HepG2 (cell line): ENCODE data around the gene SLX9.

ENCODE experiments used
- CREM ChIP-seq, 2 experiments: sonication (generic) in 1 of 2; formaldehyde crosslinking in 1 of 2; IDR thresholded peaks; 2 replicates each; pipeline versions ENCODE4 v1.4.0 to v1.6.1; 2016 to 2020; ENCODE audit warnings: antibody characterized with exemption in 1 of 2, mild to moderate bottlenecking in 1 of 2, missing genetic modification reagents in 1 of 2
- POLR2AphosphoS2 ChIP-seq: IDR thresholded peaks from 2 replicates; pipeline ENCODE4 v1.6.1; 2011; ENCODE audit warnings: low read depth, low read length, improper control_type of control experiment
- SKI ChIP-seq: fragments of 450-650 bp; IDR thresholded peaks from one replicate; pipeline ENCODE4 v1.6.1; 2018; ENCODE audit warnings: mild to moderate bottlenecking; ENCODE audit not compliant: partially characterized antibody
- ZNF703 ChIP-seq: sonication (generic); formaldehyde crosslinking; IDR thresholded peaks from 2 replicates; pipeline ENCODE4 v1.5.1; 2020; ENCODE audit warnings: missing genetic modification reagents, mild to moderate bottlenecking, moderate library complexity, borderline replicate concordance
- TF ChIP-seq, protein P1 (sequence below): sonication (generic); formaldehyde crosslinking; IDR thresholded peaks from 2 replicates; pipeline ENCODE4 v1.9.0; 2021; ENCODE audit warnings: mild to moderate bottlenecking, missing genetic modification reagents
- TF ChIP-seq, protein P2 (sequence below): sonication (generic); formaldehyde crosslinking; IDR thresholded peaks from 2 replicates; pipeline ENCODE4 v1.5.0; 2020; ENCODE audit warnings: mild to moderate bottlenecking, missing genetic modification reagents, moderate library complexity
- TF ChIP-seq, protein P3 (sequence below): sonication (generic); formaldehyde crosslinking; IDR thresholded peaks from 2 replicates; pipeline ENCODE4 v1.8.1; 2023; ENCODE audit warnings: missing genetic modification reagents, inconsistent platforms, borderline replicate concordance
- TF ChIP-seq, protein P4 (sequence below): IDR thresholded peaks from 2 replicates; pipeline ENCODE4 v1.6.1; 2012; ENCODE audit warnings: inconsistent platforms
- TF ChIP-seq, protein P5 (sequence below): sonication (generic); formaldehyde crosslinking; IDR thresholded peaks from 2 replicates; pipeline ENCODE4 v1.4.0; 2020; ENCODE audit warnings: missing genetic modification reagents
- TF ChIP-seq, protein P6 (sequence below): sonication (generic); formaldehyde crosslinking; IDR thresholded peaks from 2 replicates; pipeline ENCODE4 v1.8.1; 2022; ENCODE audit warnings: mild to moderate bottlenecking, missing genetic modification reagents

DNA sequence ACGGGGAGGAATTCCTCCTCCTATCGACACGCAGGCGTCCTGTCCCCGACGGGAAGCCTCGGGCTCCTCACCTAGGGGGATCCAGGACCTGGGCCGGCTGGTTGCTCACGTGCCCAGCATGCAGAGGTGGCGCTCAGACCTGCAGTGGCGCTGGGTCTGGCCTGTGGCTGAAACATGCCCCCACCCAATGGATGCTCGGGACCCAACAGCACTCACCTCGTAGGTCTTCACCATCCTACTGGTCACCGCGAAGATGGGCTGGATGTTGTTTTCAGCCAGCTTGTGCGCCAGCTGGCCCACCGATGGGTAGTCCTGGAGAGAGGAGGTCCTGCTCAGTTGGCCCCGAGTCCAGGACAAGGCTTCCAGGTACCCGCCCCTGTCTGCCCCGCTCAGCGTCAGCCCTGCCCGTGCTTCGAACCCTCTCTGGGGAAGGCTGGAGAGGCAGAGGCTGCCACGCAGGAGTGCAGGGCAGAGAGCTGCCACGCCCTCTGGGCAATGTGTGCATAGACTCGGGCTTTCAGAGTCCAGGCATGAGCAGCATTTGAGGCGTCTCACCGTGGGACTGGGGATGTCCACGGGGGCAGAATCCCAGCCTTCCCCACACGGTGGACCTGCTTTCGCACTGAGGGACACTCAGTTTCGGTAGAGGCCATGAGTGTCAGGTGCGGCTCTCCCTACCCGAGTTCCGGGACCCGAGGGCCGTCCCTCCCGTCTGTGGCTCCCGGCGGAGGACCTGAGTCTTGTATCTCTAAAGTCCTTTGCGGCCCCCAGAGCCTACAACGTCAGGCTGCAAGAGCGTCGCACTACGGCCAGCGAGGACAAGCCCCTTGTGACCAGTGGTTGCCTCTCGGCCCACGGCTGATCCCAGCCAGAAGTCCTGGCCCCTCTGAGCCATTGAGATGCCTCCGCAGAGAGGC lies 40.7 kb upstream of the SLX9 start:
- TF ChIP-seq, protein P1, sequence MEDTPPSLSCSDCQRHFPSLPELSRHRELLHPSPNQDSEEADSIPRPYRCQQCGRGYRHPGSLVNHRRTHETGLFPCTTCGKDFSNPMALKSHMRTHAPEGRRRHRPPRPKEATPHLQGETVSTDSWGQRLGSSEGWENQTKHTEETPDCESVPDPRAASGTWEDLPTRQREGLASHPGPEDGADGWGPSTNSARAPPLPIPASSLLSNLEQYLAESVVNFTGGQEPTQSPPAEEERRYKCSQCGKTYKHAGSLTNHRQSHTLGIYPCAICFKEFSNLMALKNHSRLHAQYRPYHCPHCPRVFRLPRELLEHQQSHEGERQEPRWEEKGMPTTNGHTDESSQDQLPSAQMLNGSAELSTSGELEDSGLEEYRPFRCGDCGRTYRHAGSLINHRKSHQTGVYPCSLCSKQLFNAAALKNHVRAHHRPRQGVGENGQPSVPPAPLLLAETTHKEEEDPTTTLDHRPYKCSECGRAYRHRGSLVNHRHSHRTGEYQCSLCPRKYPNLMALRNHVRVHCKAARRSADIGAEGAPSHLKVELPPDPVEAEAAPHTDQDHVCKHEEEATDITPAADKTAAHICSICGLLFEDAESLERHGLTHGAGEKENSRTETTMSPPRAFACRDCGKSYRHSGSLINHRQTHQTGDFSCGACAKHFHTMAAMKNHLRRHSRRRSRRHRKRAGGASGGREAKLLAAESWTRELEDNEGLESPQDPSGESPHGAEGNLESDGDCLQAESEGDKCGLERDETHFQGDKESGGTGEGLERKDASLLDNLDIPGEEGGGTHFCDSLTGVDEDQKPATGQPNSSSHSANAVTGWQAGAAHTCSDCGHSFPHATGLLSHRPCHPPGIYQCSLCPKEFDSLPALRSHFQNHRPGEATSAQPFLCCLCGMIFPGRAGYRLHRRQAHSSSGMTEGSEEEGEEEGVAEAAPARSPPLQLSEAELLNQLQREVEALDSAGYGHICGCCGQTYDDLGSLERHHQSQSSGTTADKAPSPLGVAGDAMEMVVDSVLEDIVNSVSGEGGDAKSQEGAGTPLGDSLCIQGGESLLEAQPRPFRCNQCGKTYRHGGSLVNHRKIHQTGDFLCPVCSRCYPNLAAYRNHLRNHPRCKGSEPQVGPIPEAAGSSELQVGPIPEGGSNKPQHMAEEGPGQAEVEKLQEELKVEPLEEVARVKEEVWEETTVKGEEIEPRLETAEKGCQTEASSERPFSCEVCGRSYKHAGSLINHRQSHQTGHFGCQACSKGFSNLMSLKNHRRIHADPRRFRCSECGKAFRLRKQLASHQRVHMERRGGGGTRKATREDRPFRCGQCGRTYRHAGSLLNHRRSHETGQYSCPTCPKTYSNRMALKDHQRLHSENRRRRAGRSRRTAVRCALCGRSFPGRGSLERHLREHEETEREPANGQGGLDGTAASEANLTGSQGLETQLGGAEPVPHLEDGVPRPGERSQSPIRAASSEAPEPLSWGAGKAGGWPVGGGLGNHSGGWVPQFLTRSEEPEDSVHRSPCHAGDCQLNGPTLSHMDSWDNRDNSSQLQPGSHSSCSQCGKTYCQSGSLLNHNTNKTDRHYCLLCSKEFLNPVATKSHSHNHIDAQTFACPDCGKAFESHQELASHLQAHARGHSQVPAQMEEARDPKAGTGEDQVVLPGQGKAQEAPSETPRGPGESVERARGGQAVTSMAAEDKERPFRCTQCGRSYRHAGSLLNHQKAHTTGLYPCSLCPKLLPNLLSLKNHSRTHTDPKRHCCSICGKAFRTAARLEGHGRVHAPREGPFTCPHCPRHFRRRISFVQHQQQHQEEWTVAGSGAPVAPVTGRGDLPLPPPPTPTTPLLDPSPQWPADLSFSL (CRISPR knock-in tag): no peak
- TF ChIP-seq SKI: no peak
- TF ChIP-seq CREM (IDR thresholded peaks at IDR 0.05): no peak
- no peak for TF ChIP-seq CREM (CRISPR knock-in tag; IDR thresholded peaks at IDR 0.05)
- TF ChIP-seq, protein P2, sequence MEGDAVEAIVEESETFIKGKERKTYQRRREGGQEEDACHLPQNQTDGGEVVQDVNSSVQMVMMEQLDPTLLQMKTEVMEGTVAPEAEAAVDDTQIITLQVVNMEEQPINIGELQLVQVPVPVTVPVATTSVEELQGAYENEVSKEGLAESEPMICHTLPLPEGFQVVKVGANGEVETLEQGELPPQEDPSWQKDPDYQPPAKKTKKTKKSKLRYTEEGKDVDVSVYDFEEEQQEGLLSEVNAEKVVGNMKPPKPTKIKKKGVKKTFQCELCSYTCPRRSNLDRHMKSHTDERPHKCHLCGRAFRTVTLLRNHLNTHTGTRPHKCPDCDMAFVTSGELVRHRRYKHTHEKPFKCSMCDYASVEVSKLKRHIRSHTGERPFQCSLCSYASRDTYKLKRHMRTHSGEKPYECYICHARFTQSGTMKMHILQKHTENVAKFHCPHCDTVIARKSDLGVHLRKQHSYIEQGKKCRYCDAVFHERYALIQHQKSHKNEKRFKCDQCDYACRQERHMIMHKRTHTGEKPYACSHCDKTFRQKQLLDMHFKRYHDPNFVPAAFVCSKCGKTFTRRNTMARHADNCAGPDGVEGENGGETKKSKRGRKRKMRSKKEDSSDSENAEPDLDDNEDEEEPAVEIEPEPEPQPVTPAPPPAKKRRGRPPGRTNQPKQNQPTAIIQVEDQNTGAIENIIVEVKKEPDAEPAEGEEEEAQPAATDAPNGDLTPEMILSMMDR (CRISPR knock-in tag): no peak
- TF ChIP-seq ZNF703: no peak
- TF ChIP-seq, protein P3, sequence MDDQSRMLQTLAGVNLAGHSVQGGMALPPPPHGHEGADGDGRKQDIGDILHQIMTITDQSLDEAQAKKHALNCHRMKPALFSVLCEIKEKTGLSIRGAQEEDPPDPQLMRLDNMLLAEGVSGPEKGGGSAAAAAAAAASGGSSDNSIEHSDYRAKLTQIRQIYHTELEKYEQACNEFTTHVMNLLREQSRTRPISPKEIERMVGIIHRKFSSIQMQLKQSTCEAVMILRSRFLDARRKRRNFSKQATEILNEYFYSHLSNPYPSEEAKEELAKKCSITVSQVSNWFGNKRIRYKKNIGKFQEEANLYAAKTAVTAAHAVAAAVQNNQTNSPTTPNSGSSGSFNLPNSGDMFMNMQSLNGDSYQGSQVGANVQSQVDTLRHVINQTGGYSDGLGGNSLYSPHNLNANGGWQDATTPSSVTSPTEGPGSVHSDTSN (CRISPR knock-in tag): no peak
- TF ChIP-seq, protein P4, sequence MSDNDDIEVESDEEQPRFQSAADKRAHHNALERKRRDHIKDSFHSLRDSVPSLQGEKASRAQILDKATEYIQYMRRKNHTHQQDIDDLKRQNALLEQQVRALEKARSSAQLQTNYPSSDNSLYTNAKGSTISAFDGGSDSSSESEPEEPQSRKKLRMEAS: no peak
- TF ChIP-seq, protein P5, sequence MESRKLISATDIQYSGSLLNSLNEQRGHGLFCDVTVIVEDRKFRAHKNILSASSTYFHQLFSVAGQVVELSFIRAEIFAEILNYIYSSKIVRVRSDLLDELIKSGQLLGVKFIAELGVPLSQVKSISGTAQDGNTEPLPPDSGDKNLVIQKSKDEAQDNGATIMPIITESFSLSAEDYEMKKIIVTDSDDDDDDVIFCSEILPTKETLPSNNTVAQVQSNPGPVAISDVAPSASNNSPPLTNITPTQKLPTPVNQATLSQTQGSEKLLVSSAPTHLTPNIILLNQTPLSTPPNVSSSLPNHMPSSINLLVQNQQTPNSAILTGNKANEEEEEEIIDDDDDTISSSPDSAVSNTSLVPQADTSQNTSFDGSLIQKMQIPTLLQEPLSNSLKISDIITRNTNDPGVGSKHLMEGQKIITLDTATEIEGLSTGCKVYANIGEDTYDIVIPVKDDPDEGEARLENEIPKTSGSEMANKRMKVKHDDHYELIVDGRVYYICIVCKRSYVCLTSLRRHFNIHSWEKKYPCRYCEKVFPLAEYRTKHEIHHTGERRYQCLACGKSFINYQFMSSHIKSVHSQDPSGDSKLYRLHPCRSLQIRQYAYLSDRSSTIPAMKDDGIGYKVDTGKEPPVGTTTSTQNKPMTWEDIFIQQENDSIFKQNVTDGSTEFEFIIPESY (CRISPR knock-in tag): no peak
- TF ChIP-seq POLR2AphosphoS2: no peak
- TF ChIP-seq, protein P6, sequence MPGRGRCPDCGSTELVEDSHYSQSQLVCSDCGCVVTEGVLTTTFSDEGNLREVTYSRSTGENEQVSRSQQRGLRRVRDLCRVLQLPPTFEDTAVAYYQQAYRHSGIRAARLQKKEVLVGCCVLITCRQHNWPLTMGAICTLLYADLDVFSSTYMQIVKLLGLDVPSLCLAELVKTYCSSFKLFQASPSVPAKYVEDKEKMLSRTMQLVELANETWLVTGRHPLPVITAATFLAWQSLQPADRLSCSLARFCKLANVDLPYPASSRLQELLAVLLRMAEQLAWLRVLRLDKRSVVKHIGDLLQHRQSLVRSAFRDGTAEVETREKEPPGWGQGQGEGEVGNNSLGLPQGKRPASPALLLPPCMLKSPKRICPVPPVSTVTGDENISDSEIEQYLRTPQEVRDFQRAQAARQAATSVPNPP (CRISPR knock-in tag): no peak
